ENCODE data around the gene RHBDF2.

Gene RHBDF2

DNA sequence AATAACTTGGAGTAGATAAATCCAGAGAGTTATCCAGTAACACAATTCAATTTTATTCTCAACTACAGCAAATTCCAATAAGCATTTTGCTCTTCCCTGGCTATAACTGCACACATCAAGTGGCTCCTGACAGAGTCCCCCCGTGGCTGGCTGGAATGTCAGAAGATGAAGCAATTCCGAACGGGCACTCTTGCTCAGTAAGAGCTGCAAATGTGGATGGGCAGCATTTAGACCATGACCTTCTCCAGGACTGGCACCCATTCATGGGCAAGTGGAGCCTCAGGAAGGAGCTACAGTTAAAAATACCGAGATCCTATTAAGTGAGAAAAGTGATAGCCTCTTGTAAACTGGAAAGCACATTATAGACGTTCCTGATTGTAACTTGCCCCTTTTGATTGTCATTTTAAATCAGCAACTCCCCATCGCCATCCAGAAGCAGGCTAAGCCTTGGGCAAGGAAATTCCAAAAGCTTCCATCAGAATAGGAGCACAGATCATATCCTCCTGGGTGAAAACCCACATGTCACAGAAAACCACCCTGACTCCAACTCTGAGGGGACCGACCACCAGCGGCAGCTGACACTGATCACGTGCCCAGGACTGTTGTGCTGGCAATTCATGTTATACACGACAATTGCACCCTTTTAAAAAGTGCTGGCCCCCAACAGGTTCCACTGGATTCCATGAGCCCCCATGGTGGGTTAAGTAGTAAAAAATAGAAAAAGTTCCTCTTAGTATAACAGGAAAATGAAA, 55.4 kb downstream of the RHBDF2 start:
- TF ChIP-seq CTCF (conservative IDR thresholded peaks at IDR 0.05), result no peak
- no peak overlapping the region for H3K27ac ChIP-seq

- no peak overlapping the region for H3K27ac ChIP-seq
- no peak for TF ChIP-seq CTCF (conservative IDR thresholded peaks at IDR 0.05)
Observed at GRCh38 chr17:76444518-76445311, 56.5 kb downstream of the RHBDF2 start.

DNA sequence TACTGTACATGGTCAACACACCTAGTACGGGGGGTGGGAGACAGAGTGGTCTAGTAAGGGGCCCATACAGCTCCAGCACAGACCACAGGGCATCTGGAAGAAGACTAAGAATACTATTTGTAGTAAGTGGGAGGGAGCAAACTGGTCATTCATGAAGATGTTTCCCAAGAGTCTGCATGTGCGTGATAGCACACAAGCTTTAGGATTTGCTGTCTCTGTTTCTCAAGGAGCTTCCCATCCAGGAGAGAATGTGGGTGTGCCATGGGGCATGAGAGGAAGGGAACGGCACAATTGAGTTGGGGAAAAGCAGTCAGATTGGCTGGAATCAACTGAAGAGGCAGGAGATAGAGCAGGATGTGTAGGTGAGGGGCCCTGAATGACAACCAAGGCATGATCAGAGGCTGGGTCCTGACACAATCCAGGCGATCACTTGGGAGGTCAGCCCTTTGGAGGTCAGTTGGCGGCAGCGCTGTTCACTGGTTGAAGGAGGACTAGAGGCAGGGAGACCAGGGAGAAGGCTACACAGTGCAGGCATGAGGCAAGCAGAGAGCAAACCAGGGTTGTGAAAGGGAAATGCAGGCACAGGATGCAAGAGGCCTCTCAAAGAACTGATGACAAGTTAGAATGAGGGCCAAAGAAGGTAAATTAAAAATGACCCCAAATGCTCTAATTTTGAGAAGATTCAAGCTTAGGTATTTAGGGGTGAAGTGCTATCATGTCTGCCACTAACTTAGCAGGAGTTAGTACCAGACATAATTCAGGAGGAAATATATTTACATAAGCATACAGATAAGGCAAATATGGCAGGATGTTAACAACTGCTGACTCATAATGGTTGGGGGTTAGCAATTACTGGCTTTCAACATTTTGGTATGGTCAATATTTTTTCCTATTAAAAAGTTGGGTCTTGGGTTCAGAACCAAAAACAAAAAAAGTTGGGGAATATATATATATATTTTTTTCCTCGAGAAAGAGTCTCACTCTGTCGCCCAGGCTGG, 58.6 kb downstream of the RHBDF2 start:
- H3K27ac ChIP-seq, result no peak overlapping the region
- TF ChIP-seq CTCF (conservative IDR thresholded peaks at IDR 0.05), result no peak

DNA sequence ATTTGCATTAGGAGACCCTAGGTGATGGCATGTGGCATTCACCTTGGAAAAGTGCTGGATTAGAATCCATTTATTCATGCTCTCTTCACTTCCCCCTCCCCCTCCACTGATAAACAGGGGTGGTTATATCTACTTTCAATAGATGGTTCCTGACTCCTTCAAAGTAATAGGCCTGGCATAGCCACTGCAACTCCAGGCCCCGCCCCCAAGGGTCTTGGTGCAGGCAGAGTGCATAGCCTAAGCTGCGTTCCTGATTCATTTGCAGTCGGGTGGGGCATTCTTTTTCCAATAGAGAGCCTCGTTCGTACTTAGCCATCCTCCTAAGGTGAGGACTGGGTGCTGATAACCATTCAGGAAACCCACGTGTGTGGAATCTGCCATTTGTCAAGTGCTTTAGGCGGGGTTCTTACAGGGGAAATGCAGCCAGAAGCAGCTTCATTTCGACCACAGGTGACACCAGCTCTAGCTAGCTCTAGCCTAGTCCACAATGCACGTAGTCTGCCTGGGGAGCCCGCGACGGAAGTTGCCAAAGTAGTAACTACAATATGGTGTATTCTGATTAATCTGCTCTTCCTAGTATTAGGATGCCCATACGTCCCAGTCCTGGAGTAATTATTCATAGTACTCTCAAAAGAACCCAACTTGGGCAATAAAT, 59.4 kb downstream of the RHBDF2 start:
- H3K27ac ChIP-seq, result no peak overlapping the region
- TF ChIP-seq CTCF (conservative IDR thresholded peaks at IDR 0.05), result no peak

GRCh38 chr17:76440751-76441362, 60.4 kb downstream of the RHBDF2 start:
- TF ChIP-seq CTCF (conservative IDR thresholded peaks at IDR 0.05), result no peak
- no peak overlapping the region for H3K27ac ChIP-seq

- TF ChIP-seq CTCF (conservative IDR thresholded peaks at IDR 0.05), result no peak
Observed at GRCh38 chr17:76439314-76439928, 61.8 kb downstream of the RHBDF2 start.

More at GRCh38 chr17:76439314-76439928, 61.8 kb downstream of the RHBDF2 start:
- no peak overlapping the region for H3K27ac ChIP-seq
